DND-41 (cell line): ENCODE data around the gene SLC12A7.

ENCODE experiments used
- ATAC-seq: fragments of 200-7000 bp; cut with Tn5 transposase; 3 replicates; pipeline ENCODE4 v1.9.1; 2021; ENCODE audit warnings: low read depth; ENCODE audit not compliant: insufficient read depth
- DNase-seq: peaks from one replicate; pipeline ENCODE4 v3.0.0-alpha.2; 2020
- H2AFZ ChIP-seq: 2 replicates; pipeline ENCODE4 v1.6.0; 2012; ENCODE audit warnings: low read depth, low read length
- H3K27ac ChIP-seq: 2 replicates; pipeline ENCODE4 v1.5.1; 2012; ENCODE audit warnings: low read length, inconsistent platforms
- H3K27me3 ChIP-seq: fragments of 200-600 bp; sonication (generic); 2 replicates; pipeline ENCODE4 v1.6.0; 2012; ENCODE audit warnings: low read length, mild to moderate bottlenecking, inconsistent platforms; ENCODE audit not compliant: insufficient read depth, poor library complexity
- H3K36me3 ChIP-seq: 2 replicates; pipeline ENCODE4 v1.5.1; 2012; ENCODE audit warnings: low read length, inconsistent platforms; ENCODE audit not compliant: insufficient read depth
- H3K4me1 ChIP-seq: 2 replicates; pipeline ENCODE4 v1.5.1; 2012; ENCODE audit warnings: mild to moderate bottlenecking, low read length; ENCODE audit not compliant: insufficient read depth
- H3K4me2 ChIP-seq: 2 replicates; pipeline ENCODE4 v1.6.0; 2012; ENCODE audit warnings: mild to moderate bottlenecking, moderate library complexity, low read length, inconsistent platforms; ENCODE audit not compliant: insufficient read depth
- H3K4me3 ChIP-seq, 2 experiments: fragments of 200-600 bp in 1 of 2; shearing (Covaris generic) in 1 of 2; 2 replicates each; pipeline ENCODE4 v1.5.1; 2012 to 2016; ENCODE audit warnings: inconsistent platforms in 2 of 2, low read length in 2 of 2, mild to moderate bottlenecking in 2 of 2, low read depth in 1 of 2, moderate library complexity in 1 of 2
- H3K79me2 ChIP-seq: 2 replicates; pipeline ENCODE4 v1.6.0; 2012; ENCODE audit warnings: low read length, inconsistent platforms; ENCODE audit not compliant: insufficient read depth
- H3K9ac ChIP-seq: 2 replicates; pipeline ENCODE4 v1.6.0; 2012; ENCODE audit warnings: low read depth, mild to moderate bottlenecking, inconsistent platforms, low read length, moderate library complexity
- H3K9me3 ChIP-seq: 2 replicates; pipeline ENCODE4 v1.5.1; 2012; ENCODE audit warnings: low read length, moderate library complexity, mild to moderate bottlenecking, inconsistent platforms; ENCODE audit not compliant: insufficient read depth, severe bottlenecking
- H4K20me1 ChIP-seq: 2 replicates; pipeline ENCODE4 v1.6.0; 2012; ENCODE audit warnings: low read length; ENCODE audit not compliant: insufficient read depth
- CTCF ChIP-seq: IDR thresholded peaks from 2 replicates; pipeline ENCODE4 v1.5.1; 2012; ENCODE audit warnings: borderline replicate concordance, low read length, moderate library complexity, mild to moderate bottlenecking; ENCODE audit not compliant: poor library complexity, severe bottlenecking; ENCODE audit errors: extremely low read depth
- EZH2 ChIP-seq: IDR thresholded peaks from 3 replicates; pipeline ENCODE4 v1.6.1; 2012; ENCODE audit warnings: borderline replicate concordance, low read depth, mild to moderate bottlenecking, moderate library complexity, low read length, inconsistent platforms; ENCODE audit not compliant: severe bottlenecking

Gene SLC12A7

GRCh38 chr5:1021136-1021968 lies 90.5 kb downstream of the SLC12A7 start:
- Histone ChIP-seq H3K27me3 (no peaks in the 10 kb centered on the region), H4K20me1 (peaks cover 28% of the 10 kb centered on the region), H3K4me1 (no peaks in the 10 kb centered on the region), H2AFZ (no peak overlapping the region), H3K36me3 (peaks cover 19% of the 10 kb centered on the region), H3K4me2 (no peak overlapping the region), H3K9me3 (no peaks in the 10 kb centered on the region), H3K4me3 (no peak overlapping the region), H3K79me2 (peaks cover 2% of the 10 kb centered on the region; the same call in 1 of the 2 replicates), H3K9ac (no peak overlapping the region), H3K27ac (no peak overlapping the region)
- ATAC-seq = no peak
- TF ChIP-seq CTCF = no peak
- no peak for TF ChIP-seq EZH2
- no peak for DNase-seq

GRCh38 chr5:1020452-1020961 lies 91.4 kb downstream of the SLC12A7 start:
- no peaks in the 10 kb centered on the region for H3K27me3 ChIP-seq
- H3K9ac ChIP-seq = no peak overlapping the region
- TF ChIP-seq CTCF (no peak), EZH2 (no peak)
- H3K4me2 ChIP-seq = no peak overlapping the region
- no peak overlapping the region for H3K27ac ChIP-seq
- no peak overlapping the region for H2AFZ ChIP-seq
- no peaks in the 10 kb centered on the region for H3K9me3 ChIP-seq
- peaks cover 28% of the 10 kb centered on the region for H3K36me3 ChIP-seq
- no peak overlapping the region for H3K4me3 ChIP-seq
- no peaks in the 10 kb centered on the region for H3K4me1 ChIP-seq
- DNase-seq (no peak), ATAC-seq (no peak)
- H3K79me2 ChIP-seq = peaks cover 2% of the 10 kb centered on the region; the same call in 1 of the 2 replicates
- peaks cover 37% of the 10 kb centered on the region for H4K20me1 ChIP-seq

GRCh38 chr5:1019001-1019905 lies 92.6 kb downstream of the SLC12A7 start:
- Histone ChIP-seq H3K9ac (no peak overlapping the region), H3K4me2 (no peak overlapping the region), H2AFZ (no peak overlapping the region), H4K20me1 (peaks cover 46% of the 10 kb centered on the region), H3K36me3 (peaks cover 40% of the 10 kb centered on the region), H3K4me3 (no peak overlapping the region), H3K27ac (no peak overlapping the region), H3K9me3 (no peaks in the 10 kb centered on the region), H3K4me1 (no peaks in the 10 kb centered on the region), H3K27me3 (no peaks in the 10 kb centered on the region), H3K79me2 (peaks cover 2% of the 10 kb centered on the region; the same call in 1 of the 2 replicates)
- ATAC-seq (no peak), DNase-seq (no peak)
- TF ChIP-seq CTCF (no peak), EZH2 (no peak)
